ENCODE data around the gene JUN. TPM values are rescaled to one million over a fixed set of nuclear protein-coding genes. Genes with fewer than 3 reads are reported as not detected.
A peak's percentile ranks its signal among the peaks of the same experiment; 100 is the strongest.

JUN gene
- total and polyA plus RNA-seq, 2 donors (not counting 3 experiments of a cell fraction or from before 2014, with no cell fraction given): 88.3 to 89.3 TPM

DNA sequence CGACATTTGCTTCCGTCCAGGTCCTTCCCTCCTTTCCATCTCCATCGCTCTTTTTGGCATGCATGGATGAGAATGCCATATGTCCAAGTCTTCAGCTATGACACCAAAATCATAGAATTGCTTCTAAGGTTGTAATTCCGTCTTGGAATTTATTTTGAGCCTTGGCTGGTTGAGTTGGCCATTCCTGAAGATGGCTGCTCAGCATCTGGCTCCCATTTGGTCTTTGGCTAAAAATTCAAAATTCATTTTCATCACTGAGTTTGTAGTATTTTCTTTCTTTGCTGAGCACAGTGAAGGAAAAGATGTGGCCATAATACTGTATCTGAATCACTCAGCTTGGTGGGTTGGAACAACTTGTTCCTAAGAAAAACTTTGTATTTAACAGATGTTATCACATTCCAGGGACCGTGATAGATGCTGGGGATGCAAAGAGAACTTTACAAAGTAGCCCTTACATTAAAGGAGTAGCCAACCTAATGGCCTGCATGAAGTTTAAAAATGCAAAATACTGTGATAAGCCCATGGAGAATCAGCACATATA, 15.6 kb downstream of the JUN start:
- dilution Hi-C loops (cut with MboI; ENCODE audit: extremely low pct_ligation_motif_present, low sequenced_read_pairs) (no loop called here), intact Hi-C loops (cut with micrococcal nuclease) (no loop called here)
- H3K36me3 ChIP-seq (ENCODE audit: control insufficient read depth in 2 of 2, extremely low read depth in 1 of 2, insufficient read depth in 2 of 2, low read length in 2 of 2): no peaks in the 10 kb centered on the region
- no peak overlapping the region for H3K4me3 ChIP-seq (replicated peaks in 1 of 3; ENCODE audit: insufficient read depth in 1 of 3, low read depth in 1 of 3, low read length in 3 of 3)
- H4K20me1 ChIP-seq (replicated peaks; ENCODE audit: control insufficient read depth, extremely low read depth, insufficient read depth, low read length): no peaks in the 10 kb centered on the region
- H3K4me2 ChIP-seq (ENCODE audit: insufficient read depth, low read length): no peak overlapping the region
- H2AFZ ChIP-seq (ENCODE audit: low read depth, low read length): no peak overlapping the region
- TF ChIP-seq JUN (IDR thresholded peaks at IDR 0.05; ENCODE audit: borderline replicate concordance, insufficient read depth, insufficient read length, low read depth) (no peak), GATA2 (IDR thresholded peaks at IDR 0.05; ENCODE audit: insufficient read depth, insufficient read length, low read depth, low read length) (peak; percentile 18)
- H3K27ac ChIP-seq (ENCODE audit: insufficient read depth, low read depth, low read length): no peak overlapping the region
- DNase-seq (ENCODE audit: low read depth, low spot score): no peak
- no peak overlapping the region for H3K9ac ChIP-seq (replicated peaks; ENCODE audit: extremely low read depth, insufficient read depth, low read length)
- no TSS peak for BruUV-seq (replicated peaks)
- ChIA-PET CTCF (interaction anchor here (0.8 to 3.0 kb wide), 11 partner anchors 9 to 982 kb away, joined by 3 to 48 read pairs (median 4); no protein-coding TSS in a partner anchor), POLR2A (no interaction called here)
- no peak for FAIRE-seq
- H3K9me3 ChIP-seq (replicated peaks; ENCODE audit: control insufficient read depth, insufficient read depth, low read length): no peaks in the 10 kb centered on the region
- peaks cover 34% of the 10 kb centered on the region for H3K4me1 ChIP-seq (ENCODE audit: control insufficient read depth, extremely low read depth, insufficient read depth, low read length)
- no peaks in the 10 kb centered on the region for H3K9me1 ChIP-seq (replicated peaks; ENCODE audit: control insufficient read depth, extremely low read depth, insufficient read depth, low read length)
- no peaks in the 10 kb centered on the region for H3K27me3 ChIP-seq (ENCODE audit: control insufficient read depth in 2 of 2, insufficient read depth in 2 of 2, low read length in 2 of 2)
- no peaks in the 10 kb centered on the region for H3K79me2 ChIP-seq (ENCODE audit: control insufficient read depth, insufficient read depth, low read length)

DNA sequence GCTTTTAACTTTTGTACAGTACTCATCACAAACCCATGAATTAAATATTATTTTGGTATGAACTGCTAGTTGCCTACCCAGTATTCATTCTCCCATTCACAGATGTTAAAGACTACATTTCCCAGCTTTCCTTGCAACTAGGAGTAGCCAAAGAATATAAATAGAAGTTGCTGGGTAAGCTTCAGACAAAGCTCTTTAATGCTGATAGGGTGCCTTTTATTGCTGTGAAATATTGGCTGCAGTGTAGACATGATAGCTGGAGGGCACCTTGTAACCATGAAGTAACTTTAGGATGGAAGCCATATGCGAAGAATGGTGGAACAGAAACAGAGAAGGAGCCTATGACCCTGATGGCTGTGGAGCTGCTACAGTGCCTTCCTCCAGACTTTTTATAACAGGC, 16.7 kb downstream of the JUN start:
- Histone ChIP-seq H3K36me3 (ENCODE audit: control insufficient read depth in 2 of 2, extremely low read depth in 1 of 2, insufficient read depth in 2 of 2, low read length in 2 of 2) (no peaks in the 10 kb centered on the region), H3K9me1 (replicated peaks; ENCODE audit: control insufficient read depth, extremely low read depth, insufficient read depth, low read length) (no peaks in the 10 kb centered on the region), H2AFZ (ENCODE audit: low read depth, low read length) (no peak overlapping the region), H3K9ac (replicated peaks; ENCODE audit: extremely low read depth, insufficient read depth, low read length) (no peak overlapping the region), H3K27me3 (ENCODE audit: control insufficient read depth in 2 of 2, insufficient read depth in 2 of 2, low read length in 2 of 2) (no peaks in the 10 kb centered on the region), H3K9me3 (replicated peaks; ENCODE audit: control insufficient read depth, insufficient read depth, low read length) (no peaks in the 10 kb centered on the region), H3K4me3 (replicated peaks in 1 of 3; ENCODE audit: insufficient read depth in 1 of 3, low read depth in 1 of 3, low read length in 3 of 3) (no peak overlapping the region), H3K79me2 (ENCODE audit: control insufficient read depth, insufficient read depth, low read length) (no peaks in the 10 kb centered on the region), H3K4me2 (ENCODE audit: insufficient read depth, low read length) (no peak overlapping the region), H4K20me1 (replicated peaks; ENCODE audit: control insufficient read depth, extremely low read depth, insufficient read depth, low read length) (no peaks in the 10 kb centered on the region), H3K4me1 (ENCODE audit: control insufficient read depth, extremely low read depth, insufficient read depth, low read length) (peaks cover 39% of the 10 kb centered on the region), H3K27ac (ENCODE audit: insufficient read depth, low read depth, low read length) (no peak overlapping the region)
- dilution Hi-C loops (cut with MboI; ENCODE audit: extremely low pct_ligation_motif_present, low sequenced_read_pairs): no loop called here
- DNase-seq (ENCODE audit: low read depth, low spot score): no peak
- no TSS peak for BruUV-seq (replicated peaks)
- intact Hi-C loops (cut with micrococcal nuclease): no loop called here
- no peak for TF ChIP-seq FOS (IDR thresholded peaks at IDR 0.05; ENCODE audit: borderline replicate concordance, insufficient read depth, low read length)
- TF ChIP-seq, protein P1, sequence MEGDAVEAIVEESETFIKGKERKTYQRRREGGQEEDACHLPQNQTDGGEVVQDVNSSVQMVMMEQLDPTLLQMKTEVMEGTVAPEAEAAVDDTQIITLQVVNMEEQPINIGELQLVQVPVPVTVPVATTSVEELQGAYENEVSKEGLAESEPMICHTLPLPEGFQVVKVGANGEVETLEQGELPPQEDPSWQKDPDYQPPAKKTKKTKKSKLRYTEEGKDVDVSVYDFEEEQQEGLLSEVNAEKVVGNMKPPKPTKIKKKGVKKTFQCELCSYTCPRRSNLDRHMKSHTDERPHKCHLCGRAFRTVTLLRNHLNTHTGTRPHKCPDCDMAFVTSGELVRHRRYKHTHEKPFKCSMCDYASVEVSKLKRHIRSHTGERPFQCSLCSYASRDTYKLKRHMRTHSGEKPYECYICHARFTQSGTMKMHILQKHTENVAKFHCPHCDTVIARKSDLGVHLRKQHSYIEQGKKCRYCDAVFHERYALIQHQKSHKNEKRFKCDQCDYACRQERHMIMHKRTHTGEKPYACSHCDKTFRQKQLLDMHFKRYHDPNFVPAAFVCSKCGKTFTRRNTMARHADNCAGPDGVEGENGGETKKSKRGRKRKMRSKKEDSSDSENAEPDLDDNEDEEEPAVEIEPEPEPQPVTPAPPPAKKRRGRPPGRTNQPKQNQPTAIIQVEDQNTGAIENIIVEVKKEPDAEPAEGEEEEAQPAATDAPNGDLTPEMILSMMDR (IDR thresholded peaks at IDR 0.05; ENCODE audit: extremely low read depth in 1 of 2, insufficient read depth in 1 of 2, low read depth in 1 of 2, low read length in 2 of 2): no peak
- TF ChIP-seq POLR2AphosphoS5 (IDR thresholded peaks at IDR 0.05; ENCODE audit: insufficient read depth, low read depth, low read length): no peak
- TF ChIP-seq GATA2 (IDR thresholded peaks at IDR 0.05; ENCODE audit: insufficient read depth, insufficient read length, low read depth, low read length): no peak
- no peak for TF ChIP-seq JUN (IDR thresholded peaks at IDR 0.05; ENCODE audit: borderline replicate concordance, insufficient read depth, insufficient read length, low read depth)
- TF ChIP-seq, protein P2, sequence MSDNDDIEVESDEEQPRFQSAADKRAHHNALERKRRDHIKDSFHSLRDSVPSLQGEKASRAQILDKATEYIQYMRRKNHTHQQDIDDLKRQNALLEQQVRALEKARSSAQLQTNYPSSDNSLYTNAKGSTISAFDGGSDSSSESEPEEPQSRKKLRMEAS (IDR thresholded peaks at IDR 0.05; ENCODE audit: insufficient read depth, insufficient read length): no peak
- no peak for TF ChIP-seq MYC (IDR thresholded peaks at IDR 0.05; ENCODE audit: low read depth, low read length)
- no peak for TF ChIP-seq EZH2 (IDR thresholded peaks at IDR 0.05; ENCODE audit: borderline replicate concordance, low read depth, low read length, severe bottlenecking)
- no peak for TF ChIP-seq POLR2A (IDR thresholded peaks at IDR 0.05; ENCODE audit: low read depth, low read length)
- ChIA-PET CTCF (interaction anchor here (1.1 to 3.0 kb wide), 4 partner anchors 9 to 932 kb away, joined by 3 to 48 read pairs (median 18); no protein-coding TSS in a partner anchor), POLR2A (interaction anchor here (0.6 kb wide), 1 partner anchor 18 kb away, joined by 6 read pairs; no protein-coding TSS in a partner anchor)
- no peak for FAIRE-seq

All from endothelial cell of umbilical vein (primary cell).